PC-9 (cell line): ENCODE data around the gene CLCN3.

Source experiments
- EZH2 ChIP-seq: fragments of 200-600 bp; sonication (generic); IDR thresholded peaks from 2 replicates; pipeline ENCODE4 v1.8.0; 2017; ENCODE audit warnings: antibody characterized with exemption, low read depth
- TF ChIP-seq, protein P1 (sequence below): fragments of 200-600 bp; sonication (generic); conservative IDR thresholded peaks from 2 replicates; pipeline ENCODE4 v1.6.1; 2017; ENCODE audit warnings: mixed run types, antibody characterized with exemption, mild to moderate bottlenecking, moderate library complexity

GRCh38 chr4:169657470-169658107, 37.2 kb downstream of the CLCN3 start:
- TF ChIP-seq, protein P1, sequence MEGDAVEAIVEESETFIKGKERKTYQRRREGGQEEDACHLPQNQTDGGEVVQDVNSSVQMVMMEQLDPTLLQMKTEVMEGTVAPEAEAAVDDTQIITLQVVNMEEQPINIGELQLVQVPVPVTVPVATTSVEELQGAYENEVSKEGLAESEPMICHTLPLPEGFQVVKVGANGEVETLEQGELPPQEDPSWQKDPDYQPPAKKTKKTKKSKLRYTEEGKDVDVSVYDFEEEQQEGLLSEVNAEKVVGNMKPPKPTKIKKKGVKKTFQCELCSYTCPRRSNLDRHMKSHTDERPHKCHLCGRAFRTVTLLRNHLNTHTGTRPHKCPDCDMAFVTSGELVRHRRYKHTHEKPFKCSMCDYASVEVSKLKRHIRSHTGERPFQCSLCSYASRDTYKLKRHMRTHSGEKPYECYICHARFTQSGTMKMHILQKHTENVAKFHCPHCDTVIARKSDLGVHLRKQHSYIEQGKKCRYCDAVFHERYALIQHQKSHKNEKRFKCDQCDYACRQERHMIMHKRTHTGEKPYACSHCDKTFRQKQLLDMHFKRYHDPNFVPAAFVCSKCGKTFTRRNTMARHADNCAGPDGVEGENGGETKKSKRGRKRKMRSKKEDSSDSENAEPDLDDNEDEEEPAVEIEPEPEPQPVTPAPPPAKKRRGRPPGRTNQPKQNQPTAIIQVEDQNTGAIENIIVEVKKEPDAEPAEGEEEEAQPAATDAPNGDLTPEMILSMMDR, result no peak
- no peak for TF ChIP-seq EZH2
